Lung (tissue), 12 donors: ENCODE data around the gene KLK15. TPM values are rescaled to one million over a fixed set of nuclear protein-coding genes. Genes with fewer than 3 reads are reported as not detected.

ENCODE experiments used
- ATAC-seq: fragments of 200-7000 bp; cut with Tn5 transposase; one replicate; pipeline ENCODE4 v1.9.1; 2020; ENCODE audit warnings: moderate number of reproducible peaks; ENCODE audit not compliant: insufficient read depth, low FRiP score
- DNase-seq, 3 donors: peaks; one replicate each; pipeline ENCODE4 v3.0.0-alpha.2; 2013 to 2017
- H3K27ac ChIP-seq, 2 donors: one replicate each; pipeline ENCODE4 v1.5.1; 2013; ENCODE audit warnings: mild to moderate bottlenecking in 2 of 2, moderate library complexity in 2 of 2, control low read depth in 1 of 2, inconsistent platforms in 1 of 2, low read depth in 1 of 2, low read length in 1 of 2
- H3K27me3 ChIP-seq, 3 donors: one replicate each; pipeline ENCODE4 v1.5.1; 2013; ENCODE audit warnings: low read length in 2 of 3; ENCODE audit not compliant: control insufficient read depth in 3 of 3, insufficient read depth in 3 of 3
- H3K36me3 ChIP-seq, 4 donors: one replicate each; pipeline ENCODE4 v1.5.1; 2013; ENCODE audit warnings: low read length in 4 of 4, mild to moderate bottlenecking in 1 of 4, moderate library complexity in 1 of 4; ENCODE audit not compliant: control insufficient read depth in 4 of 4, insufficient read depth in 4 of 4
- H3K4me1 ChIP-seq, 5 donors: one replicate each; pipeline ENCODE4 v1.5.1; 2013; ENCODE audit warnings: low read length in 5 of 5, mild to moderate bottlenecking in 2 of 5, moderate library complexity in 1 of 5; ENCODE audit not compliant: control insufficient read depth in 5 of 5, insufficient read depth in 5 of 5
- H3K4me3 ChIP-seq: one replicate; pipeline ENCODE4 v1.5.1; 2013; ENCODE audit warnings: mild to moderate bottlenecking, control low read depth, moderate library complexity
- H3K9ac ChIP-seq, 2 donors: one replicate each; pipeline ENCODE4 v1.5.1; 2013; ENCODE audit warnings: low read length in 2 of 2, control low read depth in 1 of 2; ENCODE audit not compliant: insufficient read depth in 1 of 2
- H3K9me3 ChIP-seq, 4 donors: one replicate each; pipeline ENCODE4 v1.5.1; 2013; ENCODE audit warnings: low read length in 3 of 4, mild to moderate bottlenecking in 1 of 4, moderate library complexity in 1 of 4; ENCODE audit not compliant: control insufficient read depth in 4 of 4, insufficient read depth in 3 of 4
- CTCF ChIP-seq: IDR thresholded peaks from 2 replicates; pipeline ENCODE4 v1.5.1; 2012; ENCODE audit warnings: mild to moderate bottlenecking; ENCODE audit errors: control extremely low read depth, extremely low read depth
- WGBS, 2 donors: extraction: QIAGEN DNeasy Blood & Tissue Kit; methylation state at CpG; one replicate each; pipeline ENCODE4 v1.1.7; 2013; 5-methylcytosine and 5-hydroxymethylcytosine counted together
- polyA plus RNA-seq, 2 donors: library from polyadenylated mRNA; stranded (reverse); fragments of 200-250 nt; gene quantifications; one replicate each; pipeline ENCODE4 v1.2.1, GENCODE V29; 2013
- total RNA-seq, 2 donors: library from RNA; depleted of rRNA in 1 of 2; stranded (reverse); fragments of >200 nt in 1 of 2; gene quantifications; one replicate each; pipeline ENCODE4 v1.2.1, GENCODE V29; 2014 to 2021
- donor health status: control.
- donor health status: control.
- donor health status: Bipolar disorder and iron deficiency.
- donor health status: healthy.
- donor health status: DM: yes; HTN: yes; CAD: no.

The KLK15 gene
- total and polyA plus RNA-seq, 4 donors = not detected

- Histone ChIP-seq H3K9ac (no peak overlapping the region), H3K4me1 (peaks cover 2 to 14% (median 11%) of the 10 kb centered on the region in 5 donors), H3K36me3 (peaks cover 4 to 33% (median 18%) of the 10 kb centered on the region in 4 donors), H3K27me3 (no peaks in the 10 kb centered on the region), H3K4me3 (no peak overlapping the region), H3K9me3 (no peaks in the 10 kb centered on the region), H3K27ac (no peak overlapping the region)
- DNase-seq (no peak), ATAC-seq (no peak)
- WGBS, 2 donors = 88 to 94% methylated on average over 21 of the region's 21 CpGs
- TF ChIP-seq CTCF = no peak
These were observed 34.5 kb downstream of the KLK15 start for GRCh38 chr19:50798659-50799546.

- TF ChIP-seq CTCF = no peak
- no peak for ATAC-seq
- Histone ChIP-seq H3K4me3 (no peak overlapping the region), H3K4me1 (peaks cover 0 to 9% (median 6%) of the 10 kb centered on the region in 5 donors), H3K9ac (no peak overlapping the region), H3K36me3 (peaks cover 4 to 33% (median 18%) of the 10 kb centered on the region in 4 donors), H3K27me3 (no peaks in the 10 kb centered on the region), H3K27ac (no peak overlapping the region), H3K9me3 (no peaks in the 10 kb centered on the region)
- 87 to 89% methylated on average over 18 of the region's 18 CpGs for WGBS, 2 donors
- no peak for DNase-seq
These were observed 35.4 kb downstream of the KLK15 start for GRCh38 chr19:50797781-50798658.

- H3K36me3 ChIP-seq = peaks cover 4 to 33% (median 18%) of the 10 kb centered on the region in 4 donors
- 92 to 93% methylated on average over 7 of the region's 7 CpGs for WGBS, 2 donors
- no peak for TF ChIP-seq CTCF
- no peak overlapping the region for H3K9ac ChIP-seq
- ATAC-seq (no peak), DNase-seq (no peak)
- no peaks in the 10 kb centered on the region for H3K9me3 ChIP-seq
- H3K4me1 ChIP-seq = peaks cover 0 to 4% (median 0%) of the 10 kb centered on the region in 5 donors
- no peak overlapping the region for H3K27ac ChIP-seq
- no peaks in the 10 kb centered on the region for H3K27me3 ChIP-seq
- H3K4me3 ChIP-seq = no peak overlapping the region
These were observed 36.0 kb downstream of the KLK15 start for GRCh38 chr19:50797429-50797780.
